ENCODE results near the gene RUSF1. TPM values are rescaled to one million over a fixed set of nuclear protein-coding genes. Genes with fewer than 3 reads are reported as not detected.
A peak's percentile ranks its signal among the peaks of the same experiment; 100 is the strongest.

The RUSF1 gene
- total and polyA plus RNA-seq, 2 experiments from 2014 or later, result 34.6 to 74.0 TPM

DNA sequence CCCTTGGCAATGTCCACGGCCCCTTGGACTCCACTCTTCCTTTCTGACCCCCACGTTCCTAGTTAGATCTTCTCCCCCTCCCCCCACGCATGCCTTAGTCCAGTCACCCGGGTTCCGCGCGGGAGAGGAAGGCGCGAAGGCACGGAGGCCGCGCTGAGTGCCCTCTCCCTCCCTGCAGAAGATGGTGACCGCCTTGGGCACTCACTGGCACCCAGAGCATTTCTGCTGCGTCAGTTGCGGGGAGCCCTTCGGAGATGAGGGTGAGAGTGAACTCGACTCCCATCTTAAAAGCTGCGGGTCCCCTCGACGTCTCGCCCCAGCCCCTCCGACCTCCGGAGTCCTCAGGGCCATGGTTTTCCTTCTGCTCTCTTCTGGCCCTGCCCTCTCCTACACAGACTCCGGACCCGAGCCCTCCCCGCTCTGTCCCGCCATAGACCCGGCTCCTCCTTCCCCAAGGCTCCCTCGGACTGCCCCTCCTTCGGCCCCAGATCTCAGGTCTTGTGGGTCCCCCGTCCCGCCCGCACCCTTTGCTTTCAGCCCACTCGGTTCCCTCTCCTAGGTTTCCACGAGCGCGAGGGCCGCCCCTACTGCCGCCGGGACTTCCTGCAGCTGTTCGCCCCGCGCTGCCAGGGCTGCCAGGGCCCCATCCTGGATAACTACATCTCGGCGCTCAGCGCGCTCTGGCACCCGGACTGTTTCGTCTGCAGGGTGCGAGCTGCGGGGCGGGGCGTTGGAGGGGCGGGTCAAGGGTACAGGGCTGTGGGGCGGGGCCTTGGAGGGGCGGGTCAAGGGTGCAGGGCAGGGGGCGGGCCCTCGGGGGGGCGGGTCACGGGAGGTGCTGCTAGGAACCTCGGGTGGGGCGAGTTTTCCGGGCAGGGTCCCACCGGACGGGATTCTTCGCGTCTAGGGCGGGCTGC, 31.6 kb downstream of the RUSF1 start:
- 87 to 92% methylated on average over 43 to 68 of the region's 68 CpGs for whole genome bisulfite sequencing, 2 experiments (ENCODE audit: low coverage in 1 of 2, low lambda C conversion rate in 2 of 2, missing lambda C conversion rate in 2 of 2)
- Histone ChIP-seq H3K4me1 (ENCODE audit: insufficient read depth) (no peaks in the 10 kb centered on the region), H2AFZ (no peak overlapping the region), H3K27ac (no peak overlapping the region), H3K79me2 (ENCODE audit: insufficient read depth) (peaks cover 17% of the 10 kb centered on the region; the same call in 1 of the 2 replicates), H3K9me2 (ENCODE audit: insufficient read depth) (no peaks in the 10 kb centered on the region), H3F3A (ENCODE audit: insufficient read depth) (peaks cover 47% of the 10 kb centered on the region), H3K36me3 (ENCODE audit: low read depth) (peaks cover 25% of the 10 kb centered on the region), H3K4me3 (no peak overlapping the region), H4K20me1 (ENCODE audit: insufficient read depth) (no peaks in the 10 kb centered on the region; the same call in 1 of the 2 replicates), H3K27me3 (replicated peaks; ENCODE audit: insufficient read depth) (no peaks in the 10 kb centered on the region), H3K9me3 (ENCODE audit: low read depth) (no peaks in the 10 kb centered on the region), H3K9ac (no peak overlapping the region), H3K4me2 (ENCODE audit: unreplicated experiment) (no peak overlapping the region)
- TF ChIP-seq EZH2 (IDR thresholded peaks at IDR 0.05; ENCODE audit: insufficient read depth, poor library complexity, severe bottlenecking) (no peak), EZH2phosphoT487 (IDR thresholded peaks at IDR 0.05; ENCODE audit: insufficient read depth, low read depth) (no peak)
- DNase-seq, result no peak
- in situ Hi-C loops (cut with MboI), result no loop called here

- 96 to 99% methylated on average over 12 to 26 of the region's 26 CpGs for WGBS, 2 experiments (ENCODE audit: low coverage in 1 of 2, low lambda C conversion rate in 2 of 2, missing lambda C conversion rate in 2 of 2)
- Histone ChIP-seq H3F3A (ENCODE audit: insufficient read depth) (peaks cover 48% of the 10 kb centered on the region), H3K9me2 (ENCODE audit: insufficient read depth) (no peaks in the 10 kb centered on the region), H3K9me3 (ENCODE audit: low read depth) (no peaks in the 10 kb centered on the region), H2AFZ (no peak overlapping the region), H3K9ac (no peak overlapping the region), H3K4me2 (ENCODE audit: unreplicated experiment) (no peak overlapping the region), H3K79me2 (ENCODE audit: insufficient read depth) (peaks cover 23% of the 10 kb centered on the region), H3K36me3 (ENCODE audit: low read depth) (peaks cover 25% of the 10 kb centered on the region), H3K27ac (no peak overlapping the region), H3K4me3 (no peak overlapping the region), H3K4me1 (ENCODE audit: insufficient read depth) (peaks cover 3% of the 10 kb centered on the region; the same call in 1 of the 2 replicates), H4K20me1 (ENCODE audit: insufficient read depth) (no peaks in the 10 kb centered on the region; the same call in 1 of the 2 replicates), H3K27me3 (replicated peaks; ENCODE audit: insufficient read depth) (no peaks in the 10 kb centered on the region)
- no peak for DNase-seq
- no peak for TF ChIP-seq EZH2 (IDR thresholded peaks at IDR 0.05; ENCODE audit: insufficient read depth, poor library complexity, severe bottlenecking)
- no peak for TF ChIP-seq EZH2phosphoT487 (IDR thresholded peaks at IDR 0.05; ENCODE audit: insufficient read depth, low read depth)
- in situ Hi-C loops (cut with MboI), result no loop called here
These were observed 32.3 kb downstream of the RUSF1 start for GRCh38 chr16:31475946-31476302.

DNA sequence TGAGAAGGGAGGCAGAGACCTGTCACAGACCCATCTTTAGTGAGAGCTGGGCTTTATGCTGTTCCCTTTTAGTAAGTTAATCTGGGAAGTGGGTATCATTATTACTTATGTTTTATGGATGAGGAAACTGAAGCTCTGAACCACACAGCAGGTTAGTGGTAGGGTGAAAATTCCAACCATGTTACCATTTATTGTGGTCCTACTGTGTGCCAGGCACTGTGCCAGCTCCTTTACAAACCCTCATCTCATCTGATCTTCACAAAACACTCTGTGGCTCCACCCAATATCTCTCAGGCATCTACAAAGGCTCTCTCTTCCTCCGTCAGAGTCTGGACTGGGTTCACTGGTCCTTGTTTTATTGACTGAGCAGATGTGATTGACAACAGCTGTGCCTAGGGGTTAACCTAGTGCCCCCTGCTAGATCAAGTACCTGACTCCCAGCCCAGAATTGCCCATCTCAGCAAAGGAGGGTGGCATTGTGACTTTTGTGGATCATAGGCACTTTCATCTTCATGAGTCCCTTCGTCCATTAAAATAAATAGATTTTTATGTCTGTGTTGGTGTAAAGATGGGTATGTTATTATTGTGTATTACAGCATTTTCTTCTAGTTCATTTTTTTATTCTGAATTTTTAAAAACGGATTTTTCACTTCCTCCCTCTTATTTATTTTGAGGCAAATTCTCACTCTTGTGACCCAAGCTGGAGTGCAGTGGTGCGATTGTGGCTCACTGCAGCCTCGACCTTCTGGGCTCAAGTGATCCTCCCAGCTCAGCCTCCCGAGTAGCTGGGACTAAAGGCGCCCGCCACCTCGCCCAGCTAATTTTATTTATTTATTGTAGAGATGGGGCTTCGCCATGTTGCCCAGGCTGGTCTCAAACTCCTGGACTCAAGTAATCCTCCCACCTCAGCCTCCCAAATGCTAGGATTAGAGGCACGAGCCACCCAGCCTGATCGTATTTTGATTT, 33.1 kb downstream of the RUSF1 start:
- Histone ChIP-seq H3K9ac (no peak overlapping the region), H3K79me2 (ENCODE audit: insufficient read depth) (peaks cover 30% of the 10 kb centered on the region), H4K20me1 (ENCODE audit: insufficient read depth) (no peaks in the 10 kb centered on the region; the same call in 1 of the 2 replicates), H2AFZ (no peak overlapping the region), H3K27me3 (replicated peaks; ENCODE audit: insufficient read depth) (no peaks in the 10 kb centered on the region), H3K4me3 (no peak overlapping the region), H3K9me3 (ENCODE audit: low read depth) (no peaks in the 10 kb centered on the region), H3K4me2 (ENCODE audit: unreplicated experiment) (no peak overlapping the region), H3K4me1 (ENCODE audit: insufficient read depth) (peaks cover 6% of the 10 kb centered on the region; the same call in 1 of the 2 replicates), H3F3A (ENCODE audit: insufficient read depth) (peaks cover 49% of the 10 kb centered on the region), H3K36me3 (ENCODE audit: low read depth) (peaks cover 25% of the 10 kb centered on the region), H3K27ac (peak overlapping the region; percentile 88), H3K9me2 (ENCODE audit: insufficient read depth) (no peaks in the 10 kb centered on the region)
- no peak for DNase-seq
- in situ Hi-C loops (cut with MboI), result no loop called here
- TF ChIP-seq EZH2phosphoT487 (IDR thresholded peaks at IDR 0.05; ENCODE audit: insufficient read depth, low read depth) (no peak), EZH2 (IDR thresholded peaks at IDR 0.05; ENCODE audit: insufficient read depth, poor library complexity, severe bottlenecking) (no peak)
- WGBS, 2 experiments (ENCODE audit: low coverage in 1 of 2, low lambda C conversion rate in 2 of 2, missing lambda C conversion rate in 2 of 2), result 95 to 96% methylated on average over 12 of the region's 12 CpGs

- Histone ChIP-seq H3K4me1 (ENCODE audit: insufficient read depth) (peaks cover 6% of the 10 kb centered on the region; the same call in 1 of the 2 replicates), H3K79me2 (ENCODE audit: insufficient read depth) (peaks cover 30% of the 10 kb centered on the region), H3K4me2 (ENCODE audit: unreplicated experiment) (no peak overlapping the region), H3K9me2 (ENCODE audit: insufficient read depth) (no peaks in the 10 kb centered on the region), H3K36me3 (ENCODE audit: low read depth) (peaks cover 25% of the 10 kb centered on the region), H3K27ac (peak overlapping the region; percentile 88), H4K20me1 (ENCODE audit: insufficient read depth) (no peaks in the 10 kb centered on the region; the same call in 1 of the 2 replicates), H3K9me3 (ENCODE audit: low read depth) (no peaks in the 10 kb centered on the region), H3F3A (ENCODE audit: insufficient read depth) (peaks cover 42% of the 10 kb centered on the region), H3K27me3 (replicated peaks; ENCODE audit: insufficient read depth) (no peaks in the 10 kb centered on the region), H3K4me3 (no peak overlapping the region), H2AFZ (no peak overlapping the region), H3K9ac (no peak overlapping the region)
- TF ChIP-seq EZH2phosphoT487 (IDR thresholded peaks at IDR 0.05; ENCODE audit: insufficient read depth, low read depth) (no peak), EZH2 (IDR thresholded peaks at IDR 0.05; ENCODE audit: insufficient read depth, poor library complexity, severe bottlenecking) (no peak)
- peak; percentile 83 for DNase-seq
- WGBS, 2 experiments (ENCODE audit: low coverage in 1 of 2, low lambda C conversion rate in 2 of 2, missing lambda C conversion rate in 2 of 2), result 69 to 81% methylated on average over 12 of the region's 12 CpGs
- in situ Hi-C loops (cut with MboI), result no loop called here
These were observed 33.9 kb downstream of the RUSF1 start for GRCh38 chr16:31474173-31474714.
